Small intestine (tissue), 7 donors: Measurements from ENCODE around the gene MSANTD4. TPM values are rescaled to one million over a fixed set of nuclear protein-coding genes. Genes with fewer than 3 reads are reported as not detected.
A peak's percentile ranks its signal among the peaks of the same experiment; 100 is the strongest.

Experiments
- DNase-seq, 2 donors: peaks; one replicate each; pipeline versions ENCODE4 v3.0.0 to v3.0.0-alpha.2; 2013
- FAIRE-seq: peaks from 2 replicates; lab custom pipeline; 2012; peaks lifted over from hg19 to GRCh38; lab: Jason Lieb, UNC
- H3K27ac ChIP-seq, 3 donors: one replicate each; pipeline ENCODE4 v1.5.1; 2013; ENCODE audit warnings: low read length in 2 of 3, mild to moderate bottlenecking in 2 of 3, control low read depth in 1 of 3, inconsistent platforms in 1 of 3, low read depth in 1 of 3, moderate library complexity in 1 of 3
- H3K27me3 ChIP-seq, 3 donors: one replicate each; pipeline ENCODE4 v1.6.1; 2013; ENCODE audit warnings: low read length in 3 of 3, inconsistent platforms in 1 of 3; ENCODE audit not compliant: control insufficient read depth in 3 of 3, insufficient read depth in 3 of 3
- H3K36me3 ChIP-seq, 3 donors: one replicate each; pipeline ENCODE4 v1.6.1; 2013; ENCODE audit warnings: low read length in 3 of 3, inconsistent platforms in 1 of 3, low read depth in 1 of 3, mild to moderate bottlenecking in 1 of 3, moderate library complexity in 1 of 3; ENCODE audit not compliant: control insufficient read depth in 3 of 3, insufficient read depth in 2 of 3
- H3K4me1 ChIP-seq, 3 donors: one replicate each; pipeline ENCODE4 v1.6.1; 2013; ENCODE audit warnings: low read length in 2 of 3, inconsistent platforms in 1 of 3, low read depth in 1 of 3, mild to moderate bottlenecking in 1 of 3, moderate library complexity in 1 of 3; ENCODE audit not compliant: control insufficient read depth in 3 of 3, insufficient read depth in 2 of 3
- H3K4me3 ChIP-seq, 3 donors: one replicate each; pipeline ENCODE4 v1.5.1; 2013; ENCODE audit warnings: low read length in 3 of 3, control low read depth in 1 of 3, inconsistent platforms in 1 of 3, low read depth in 1 of 3, mild to moderate bottlenecking in 1 of 3, moderate library complexity in 1 of 3
- H3K9me3 ChIP-seq, 2 donors: one replicate each; pipeline ENCODE4 v1.6.1; 2013; ENCODE audit warnings: low read depth in 1 of 2, low read length in 1 of 2; ENCODE audit not compliant: control insufficient read depth in 2 of 2, insufficient read depth in 1 of 2
- WGBS, 3 donors: extraction: QIAGEN DNeasy Blood & Tissue Kit; methylation state at CpG; one replicate each; pipeline ENCODE4 v1.1.7; 2013; 5-methylcytosine and 5-hydroxymethylcytosine counted together
- polyA plus RNA-seq, 4 donors: library from polyadenylated mRNA; stranded (reverse) in 3 of 4; unstranded in 1 of 4; fragments of 200-250 nt in 3 of 4; fragments of 120-200 nt in 1 of 4; gene quantifications; one replicate each; pipeline versions ENCODE4 v1.2.1 to v1.2.3, GENCODE V29; 2013
- donor health status: healthy with polysubstance abuse.
- donor health status: control.
- donor health status: control.
- donor health status: Bipolar disorder and iron deficiency.
- donor health status: healthy.

Gene MSANTD4
- polyA plus RNA-seq, 4 donors: 2.7 to 14.1 (median 5.4) TPM

DNA sequence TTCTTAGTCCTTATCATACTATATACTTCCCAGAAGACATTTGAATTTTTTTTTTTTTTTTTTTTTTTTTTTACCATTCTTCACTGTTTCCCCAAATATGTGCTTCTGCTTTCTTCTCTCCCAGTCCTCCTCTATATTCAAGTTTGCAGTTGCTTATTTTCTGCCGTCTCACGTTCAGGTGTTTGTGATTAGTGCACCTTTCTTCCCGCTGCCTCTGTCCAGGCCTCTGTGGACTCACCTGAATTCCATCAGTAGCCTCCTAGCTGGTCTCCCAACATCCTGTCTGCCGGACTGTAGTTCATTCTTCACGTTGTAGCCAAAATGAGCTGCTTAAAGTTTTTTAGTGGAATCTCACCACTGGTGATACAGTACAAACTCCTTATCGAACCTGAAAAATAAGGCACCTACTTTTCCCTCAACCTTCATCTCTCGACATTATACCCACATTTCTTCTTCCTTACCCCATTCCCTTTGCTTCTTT lies 795 bp upstream of the MSANTD4 start:
- Histone ChIP-seq H3K36me3 (no peaks in the 10 kb centered on the region), H3K4me1 (peaks cover 2 to 8% (median 5%) of the 10 kb centered on the region in 3 donors), H3K4me3 (peak overlapping the region in 2 of 3 donors; percentile 75 to 83), H3K27me3 (no peaks in the 10 kb centered on the region), H3K9me3 (no peaks in the 10 kb centered on the region), H3K27ac (peak overlapping the region; percentile 38 to 81 (median 78))
- FAIRE-seq: no peak
- peak in 1 of 2 donors; percentile 14 for DNase-seq
- 93 to 96% (median 96%) methylated on average over 7 of the region's 7 CpGs for WGBS, 3 donors

DNA sequence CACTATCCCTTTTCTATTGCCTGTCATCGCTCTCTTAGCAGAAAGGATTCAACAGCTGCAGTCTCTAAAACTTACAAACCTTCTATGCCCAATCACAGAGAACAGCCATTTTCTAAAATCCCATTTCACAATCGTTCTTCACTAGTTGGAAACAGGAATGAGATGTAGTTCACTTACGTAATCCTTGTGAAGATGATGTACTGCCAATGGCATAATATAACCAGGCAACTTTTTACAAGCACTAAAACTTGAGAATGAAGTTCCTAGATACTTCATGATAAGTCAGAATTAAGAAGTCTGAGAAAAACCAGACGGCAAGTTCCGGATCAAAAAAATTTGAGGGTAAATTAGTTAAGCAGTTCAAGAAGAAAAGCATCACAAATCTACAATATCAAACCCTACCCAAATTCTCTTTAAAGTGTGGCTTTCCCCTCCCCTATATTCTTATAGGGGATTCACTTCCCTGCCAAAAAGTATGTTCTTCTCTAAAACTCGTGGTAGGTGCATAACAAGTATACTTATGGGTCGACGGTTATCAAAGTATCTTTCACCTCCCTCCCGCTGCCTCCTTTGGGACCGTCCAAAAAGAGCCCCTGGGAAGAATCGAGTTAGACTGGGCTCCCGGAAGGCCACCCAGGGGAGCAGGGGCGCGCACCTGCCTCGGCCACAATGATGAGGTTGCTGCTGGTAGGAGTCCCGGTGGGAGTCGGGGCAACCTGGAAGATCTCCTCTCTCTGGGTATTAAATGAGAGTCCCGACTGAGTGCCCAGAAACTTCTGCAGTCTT lies 666 bp downstream of the MSANTD4 start:
- no peaks in the 10 kb centered on the region for H3K9me3 ChIP-seq
- 19 to 22% (median 21%) methylated on average over 18 of the region's 18 CpGs for WGBS, 3 donors
- H3K27ac ChIP-seq: peak overlapping the region in 2 of 3 donors; percentile 60 to 70
- DNase-seq (peak in 1 of 2 donors; percentile 25), FAIRE-seq (no peak)
- H3K27me3 ChIP-seq: no peaks in the 10 kb centered on the region
- no peaks in the 10 kb centered on the region for H3K36me3 ChIP-seq
- H3K4me1 ChIP-seq: peaks cover 2 to 8% (median 6%) of the 10 kb centered on the region in 3 donors
- peak overlapping the region; percentile 75 to 83 (median 79) for H3K4me3 ChIP-seq

DNA sequence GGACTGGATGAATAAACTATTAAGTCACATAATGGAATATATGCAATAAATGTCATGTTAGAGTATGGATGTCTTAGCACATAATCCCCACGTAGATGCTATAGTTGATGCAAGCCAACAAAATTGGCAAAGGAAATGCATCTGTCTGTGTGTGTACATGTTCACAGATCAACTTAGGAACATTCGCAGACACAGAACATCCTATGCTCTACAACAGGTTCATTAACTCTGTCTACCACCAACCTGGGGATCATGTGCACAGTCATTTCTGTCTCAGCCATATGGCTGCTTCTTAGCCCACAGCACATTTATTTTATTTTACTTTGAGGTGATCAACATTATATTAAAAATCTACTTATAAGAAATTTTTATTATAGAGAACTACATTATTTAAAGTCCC lies 4.9 kb downstream of the MSANTD4 start:
- WGBS, 3 donors: 86 to 97% (median 93%) methylated on average over 2 of the region's 2 CpGs
- FAIRE-seq (no peak), DNase-seq (no peak)
- Histone ChIP-seq H3K27me3 (no peaks in the 10 kb centered on the region), H3K4me3 (no peak overlapping the region), H3K27ac (no peak overlapping the region), H3K9me3 (no peaks in the 10 kb centered on the region), H3K4me1 (peaks cover 2 to 8% (median 8%) of the 10 kb centered on the region in 3 donors), H3K36me3 (peaks cover 0 to 3% (median 0%) of the 10 kb centered on the region in 3 donors)

DNA sequence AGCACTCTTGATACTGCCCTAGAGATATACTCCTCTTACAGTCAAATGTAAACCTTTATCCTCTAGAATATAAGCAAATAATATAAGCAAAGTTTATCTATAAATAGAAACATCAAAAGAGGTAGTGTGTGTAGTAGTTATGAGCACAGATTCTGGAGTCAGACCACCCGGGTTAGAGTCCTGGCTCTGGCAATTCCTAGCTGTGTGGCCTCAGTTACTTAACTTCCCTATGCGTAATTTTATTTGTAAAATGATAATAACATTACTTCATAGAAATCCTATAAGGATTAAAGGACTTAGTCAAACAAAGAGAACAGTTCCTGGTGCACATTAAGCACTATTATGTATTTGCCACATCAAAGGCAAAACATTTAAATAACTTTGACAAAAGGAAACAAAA lies 7.0 kb downstream of the MSANTD4 start:
- Histone ChIP-seq H3K9me3 (no peaks in the 10 kb centered on the region), H3K4me1 (peaks cover 0 to 3% (median 0%) of the 10 kb centered on the region in 3 donors), H3K36me3 (peaks cover 0 to 3% (median 2%) of the 10 kb centered on the region in 3 donors), H3K27ac (no peak overlapping the region), H3K27me3 (no peaks in the 10 kb centered on the region), H3K4me3 (no peak overlapping the region)
- DNase-seq (no peak), FAIRE-seq (no peak)
- WGBS, 3 donors: 67 to 90% (median 88%) methylated on average over 2 of the region's 2 CpGs

DNA sequence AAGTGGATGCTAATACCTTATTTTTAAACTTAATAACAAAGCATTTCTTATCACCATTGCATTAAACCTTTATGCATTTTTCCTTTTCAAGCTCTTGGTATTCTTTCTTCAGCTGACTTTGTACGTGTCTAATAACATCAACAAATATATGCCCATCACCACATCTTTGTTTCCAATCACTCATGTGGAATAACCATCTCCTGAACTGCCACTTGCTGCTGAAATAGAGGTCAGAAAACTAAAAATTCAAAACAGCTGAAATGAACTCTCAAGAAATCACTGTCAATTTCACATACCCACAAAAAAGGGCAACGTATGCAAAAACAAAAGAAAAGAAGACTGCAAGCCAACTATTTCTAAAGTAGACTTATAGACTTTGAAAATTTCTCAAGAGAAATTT lies 7.4 kb downstream of the MSANTD4 start:
- WGBS, 3 donors: 81 to 89% (median 89%) methylated on average over 2 of the region's 2 CpGs

DNA sequence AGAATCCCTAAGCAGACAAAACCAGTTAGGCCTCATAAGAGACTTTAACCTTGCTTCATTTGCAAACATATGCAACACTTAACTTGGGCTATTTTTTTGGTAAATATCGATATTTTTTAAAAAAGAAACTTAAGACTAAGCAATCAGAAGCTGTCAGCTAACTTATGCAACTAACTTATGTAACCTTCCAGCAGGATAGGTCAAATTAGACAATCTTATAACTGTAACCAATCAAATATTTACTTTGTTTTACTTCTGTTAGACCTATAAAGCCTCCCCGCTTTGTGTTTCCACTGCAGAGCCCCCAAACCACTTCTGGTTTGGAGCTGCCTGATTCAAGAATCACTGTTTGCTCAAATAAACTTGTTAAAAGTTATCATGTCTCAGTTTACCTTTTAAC lies 8.0 kb downstream of the MSANTD4 start:
- FAIRE-seq (no peak), DNase-seq (no peak)
- Histone ChIP-seq H3K4me3 (no peak overlapping the region), H3K27ac (no peak overlapping the region), H3K9me3 (peaks cover 0 to 4% of the 10 kb centered on the region in 2 donors), H3K27me3 (no peaks in the 10 kb centered on the region), H3K4me1 (peaks cover 0 to 3% (median 0%) of the 10 kb centered on the region in 3 donors), H3K36me3 (peaks cover 5 to 7% (median 6%) of the 10 kb centered on the region in 3 donors)
- 83 to 94% (median 87%) methylated on average over 2 of the region's 2 CpGs for WGBS, 3 donors

More for the DNA sequence above, 7.4 kb downstream of the MSANTD4 start:
- FAIRE-seq (no peak), DNase-seq (no peak)
- peaks cover 0 to 3% (median 0%) of the 10 kb centered on the region in 3 donors for H3K4me1 ChIP-seq
- H3K36me3 ChIP-seq: peaks cover 4 to 5% (median 5%) of the 10 kb centered on the region in 3 donors
- H3K9me3 ChIP-seq: peaks cover 0 to under 1% of the 10 kb centered on the region in 2 donors
- H3K4me3 ChIP-seq: no peak overlapping the region
- H3K27me3 ChIP-seq: no peaks in the 10 kb centered on the region
- no peak overlapping the region for H3K27ac ChIP-seq

DNA sequence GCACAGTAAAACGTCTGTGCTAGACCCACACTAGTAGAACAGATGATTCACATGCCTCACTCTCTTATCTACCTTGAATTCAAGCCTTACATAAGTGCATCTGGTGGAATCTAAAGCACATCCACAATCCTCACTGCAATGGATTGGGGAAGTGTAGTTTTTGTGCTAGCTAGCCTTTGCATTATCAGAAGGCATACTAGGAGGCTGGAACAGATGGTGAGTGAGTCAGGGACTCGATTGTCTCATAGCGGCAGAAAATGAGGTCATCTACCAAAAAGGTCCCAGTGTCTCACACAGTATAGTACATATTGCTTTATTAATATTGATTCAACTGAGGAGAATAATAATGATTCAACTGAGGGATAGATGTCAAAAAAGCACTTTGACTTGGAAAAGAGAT lies 9.3 kb downstream of the MSANTD4 start:
- Histone ChIP-seq H3K36me3 (peaks cover 5 to 9% (median 7%) of the 10 kb centered on the region in 3 donors), H3K9me3 (peaks cover 0 to 4% of the 10 kb centered on the region in 2 donors), H3K4me3 (no peak overlapping the region), H3K27me3 (no peaks in the 10 kb centered on the region), H3K4me1 (peaks cover 0 to 3% (median 0%) of the 10 kb centered on the region in 3 donors), H3K27ac (no peak overlapping the region)
- DNase-seq (no peak), FAIRE-seq (no peak)
- WGBS, 3 donors: 79 to 87% (median 81%) methylated on average over 3 of the region's 3 CpGs

DNA sequence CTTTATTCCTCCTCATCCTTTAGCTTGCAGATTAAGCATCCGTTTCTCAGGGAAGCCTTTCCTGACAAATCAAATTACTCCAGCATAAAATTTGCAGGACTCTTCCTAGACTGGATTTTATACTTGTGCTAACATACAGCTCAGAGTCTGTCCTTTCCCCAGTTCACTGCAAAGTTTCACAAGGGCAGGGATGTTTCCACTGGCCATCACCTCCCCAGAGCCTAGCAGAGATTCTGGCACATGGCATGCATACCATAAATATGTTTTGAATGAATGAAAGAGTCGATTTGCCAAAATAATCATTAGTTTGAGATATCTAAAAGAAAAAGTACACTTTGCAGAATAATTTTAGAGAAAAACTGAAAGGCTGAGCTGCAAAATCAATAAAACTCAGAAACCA lies 10.6 kb downstream of the MSANTD4 start:
- Histone ChIP-seq H3K27ac (no peak overlapping the region), H3K9me3 (peaks cover 0 to 4% of the 10 kb centered on the region in 2 donors), H3K4me3 (no peak overlapping the region), H3K4me1 (peaks cover 0 to 3% (median 0%) of the 10 kb centered on the region in 3 donors), H3K27me3 (no peaks in the 10 kb centered on the region), H3K36me3 (peaks cover 8 to 12% (median 10%) of the 10 kb centered on the region in 3 donors)
- 79 to 86% (median 82%) methylated on average over 2 of the region's 2 CpGs for WGBS, 3 donors
- DNase-seq: no peak
- FAIRE-seq: no peak
